ENCODE results near the gene SSTR3.

The SSTR3 gene

DNA sequence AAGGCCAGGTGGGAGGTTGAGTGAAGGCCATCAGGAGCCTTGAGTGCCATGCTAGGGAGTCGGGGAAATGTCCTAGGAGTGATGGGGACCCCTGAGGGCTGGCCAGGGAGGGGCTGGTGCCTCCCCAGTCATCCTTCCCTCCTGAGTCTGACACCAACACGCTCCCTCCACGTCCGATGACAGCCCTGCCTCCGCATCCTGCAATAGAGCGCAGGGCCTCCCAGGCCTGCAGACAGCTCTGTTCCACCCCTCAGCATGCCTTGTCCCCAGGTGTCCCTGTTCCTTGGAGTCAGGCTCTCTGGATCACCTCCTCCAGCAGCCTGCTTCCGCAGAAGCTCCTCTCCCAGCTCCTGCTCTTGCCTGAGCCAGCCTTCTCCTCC lies 28.7 kb upstream of the SSTR3 start (continued):
- TF ChIP-seq, protein P1, sequence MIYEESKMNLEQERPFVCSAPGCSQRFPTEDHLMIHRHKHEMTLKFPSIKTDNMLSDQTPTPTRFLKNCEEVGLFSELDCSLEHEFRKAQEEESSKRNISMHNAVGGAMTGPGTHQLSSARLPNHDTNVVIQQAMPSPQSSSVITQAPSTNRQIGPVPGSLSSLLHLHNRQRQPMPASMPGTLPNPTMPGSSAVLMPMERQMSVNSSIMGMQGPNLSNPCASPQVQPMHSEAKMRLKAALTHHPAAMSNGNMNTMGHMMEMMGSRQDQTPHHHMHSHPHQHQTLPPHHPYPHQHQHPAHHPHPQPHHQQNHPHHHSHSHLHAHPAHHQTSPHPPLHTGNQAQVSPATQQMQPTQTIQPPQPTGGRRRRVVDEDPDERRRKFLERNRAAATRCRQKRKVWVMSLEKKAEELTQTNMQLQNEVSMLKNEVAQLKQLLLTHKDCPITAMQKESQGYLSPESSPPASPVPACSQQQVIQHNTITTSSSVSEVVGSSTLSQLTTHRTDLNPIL (CRISPR knock-in tag; IDR thresholded peaks at IDR 0.05; ENCODE audit: low read depth), result no peak
- TF ChIP-seq ZNF8 (CRISPR knock-in tag; IDR thresholded peaks at IDR 0.05), result no peak
- TF ChIP-seq POU6F1 (CRISPR knock-in tag; IDR thresholded peaks at IDR 0.05; ENCODE audit: borderline replicate concordance, low read depth), result no peak

- TF ChIP-seq TOX (CRISPR knock-in tag; IDR thresholded peaks at IDR 0.05; ENCODE audit: borderline replicate concordance) (no peak), BACH2 (CRISPR knock-in tag; IDR thresholded peaks at IDR 0.05; ENCODE audit: borderline replicate concordance) (no peak), ZNF565 (CRISPR knock-in tag; conservative IDR thresholded peaks at IDR 0.05; ENCODE audit: low read depth) (no peak), OSR1 (CRISPR knock-in tag; IDR thresholded peaks at IDR 0.05) (no peak), ZNF8 (CRISPR knock-in tag; IDR thresholded peaks at IDR 0.05) (no peak), ISL1 (CRISPR knock-in tag; IDR thresholded peaks at IDR 0.05) (no peak), TCF4 (CRISPR knock-in tag; IDR thresholded peaks at IDR 0.05; ENCODE audit: borderline replicate concordance) (no peak)
- TF ChIP-seq, protein P2, sequence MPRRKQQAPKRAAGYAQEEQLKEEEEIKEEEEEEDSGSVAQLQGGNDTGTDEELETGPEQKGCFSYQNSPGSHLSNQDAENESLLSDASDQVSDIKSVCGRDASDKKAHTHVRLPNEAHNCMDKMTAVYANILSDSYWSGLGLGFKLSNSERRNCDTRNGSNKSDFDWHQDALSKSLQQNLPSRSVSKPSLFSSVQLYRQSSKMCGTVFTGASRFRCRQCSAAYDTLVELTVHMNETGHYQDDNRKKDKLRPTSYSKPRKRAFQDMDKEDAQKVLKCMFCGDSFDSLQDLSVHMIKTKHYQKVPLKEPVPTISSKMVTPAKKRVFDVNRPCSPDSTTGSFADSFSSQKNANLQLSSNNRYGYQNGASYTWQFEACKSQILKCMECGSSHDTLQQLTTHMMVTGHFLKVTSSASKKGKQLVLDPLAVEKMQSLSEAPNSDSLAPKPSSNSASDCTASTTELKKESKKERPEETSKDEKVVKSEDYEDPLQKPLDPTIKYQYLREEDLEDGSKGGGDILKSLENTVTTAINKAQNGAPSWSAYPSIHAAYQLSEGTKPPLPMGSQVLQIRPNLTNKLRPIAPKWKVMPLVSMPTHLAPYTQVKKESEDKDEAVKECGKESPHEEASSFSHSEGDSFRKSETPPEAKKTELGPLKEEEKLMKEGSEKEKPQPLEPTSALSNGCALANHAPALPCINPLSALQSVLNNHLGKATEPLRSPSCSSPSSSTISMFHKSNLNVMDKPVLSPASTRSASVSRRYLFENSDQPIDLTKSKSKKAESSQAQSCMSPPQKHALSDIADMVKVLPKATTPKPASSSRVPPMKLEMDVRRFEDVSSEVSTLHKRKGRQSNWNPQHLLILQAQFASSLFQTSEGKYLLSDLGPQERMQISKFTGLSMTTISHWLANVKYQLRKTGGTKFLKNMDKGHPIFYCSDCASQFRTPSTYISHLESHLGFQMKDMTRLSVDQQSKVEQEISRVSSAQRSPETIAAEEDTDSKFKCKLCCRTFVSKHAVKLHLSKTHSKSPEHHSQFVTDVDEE (CRISPR knock-in tag; IDR thresholded peaks at IDR 0.05), result no peak
- TF ChIP-seq, protein P3, sequence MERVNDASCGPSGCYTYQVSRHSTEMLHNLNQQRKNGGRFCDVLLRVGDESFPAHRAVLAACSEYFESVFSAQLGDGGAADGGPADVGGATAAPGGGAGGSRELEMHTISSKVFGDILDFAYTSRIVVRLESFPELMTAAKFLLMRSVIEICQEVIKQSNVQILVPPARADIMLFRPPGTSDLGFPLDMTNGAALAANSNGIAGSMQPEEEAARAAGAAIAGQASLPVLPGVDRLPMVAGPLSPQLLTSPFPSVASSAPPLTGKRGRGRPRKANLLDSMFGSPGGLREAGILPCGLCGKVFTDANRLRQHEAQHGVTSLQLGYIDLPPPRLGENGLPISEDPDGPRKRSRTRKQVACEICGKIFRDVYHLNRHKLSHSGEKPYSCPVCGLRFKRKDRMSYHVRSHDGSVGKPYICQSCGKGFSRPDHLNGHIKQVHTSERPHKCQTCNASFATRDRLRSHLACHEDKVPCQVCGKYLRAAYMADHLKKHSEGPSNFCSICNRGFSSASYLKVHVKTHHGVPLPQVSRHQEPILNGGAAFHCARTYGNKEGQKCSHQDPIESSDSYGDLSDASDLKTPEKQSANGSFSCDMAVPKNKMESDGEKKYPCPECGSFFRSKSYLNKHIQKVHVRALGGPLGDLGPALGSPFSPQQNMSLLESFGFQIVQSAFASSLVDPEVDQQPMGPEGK (CRISPR knock-in tag; IDR thresholded peaks at IDR 0.05; ENCODE audit: borderline replicate concordance), result no peak
- TF ChIP-seq, protein P1 (CRISPR knock-in tag; IDR thresholded peaks at IDR 0.05; ENCODE audit: low read depth), result no peak
- ATAC-seq, result no peak
Measured at GRCh38 chr22:37240240-37240940, 28.1 kb upstream of the SSTR3 start.

- TF ChIP-seq BACH2 (CRISPR knock-in tag; IDR thresholded peaks at IDR 0.05; ENCODE audit: borderline replicate concordance), result no peak
- no peak for TF ChIP-seq ZFP30 (CRISPR knock-in tag; IDR thresholded peaks at IDR 0.05)
- no peak for TF ChIP-seq RARB (CRISPR knock-in tag; IDR thresholded peaks at IDR 0.05)
- ATAC-seq, result no peak
Measured at GRCh38 chr22:37239336-37240239, 27.3 kb upstream of the SSTR3 start.

DNA sequence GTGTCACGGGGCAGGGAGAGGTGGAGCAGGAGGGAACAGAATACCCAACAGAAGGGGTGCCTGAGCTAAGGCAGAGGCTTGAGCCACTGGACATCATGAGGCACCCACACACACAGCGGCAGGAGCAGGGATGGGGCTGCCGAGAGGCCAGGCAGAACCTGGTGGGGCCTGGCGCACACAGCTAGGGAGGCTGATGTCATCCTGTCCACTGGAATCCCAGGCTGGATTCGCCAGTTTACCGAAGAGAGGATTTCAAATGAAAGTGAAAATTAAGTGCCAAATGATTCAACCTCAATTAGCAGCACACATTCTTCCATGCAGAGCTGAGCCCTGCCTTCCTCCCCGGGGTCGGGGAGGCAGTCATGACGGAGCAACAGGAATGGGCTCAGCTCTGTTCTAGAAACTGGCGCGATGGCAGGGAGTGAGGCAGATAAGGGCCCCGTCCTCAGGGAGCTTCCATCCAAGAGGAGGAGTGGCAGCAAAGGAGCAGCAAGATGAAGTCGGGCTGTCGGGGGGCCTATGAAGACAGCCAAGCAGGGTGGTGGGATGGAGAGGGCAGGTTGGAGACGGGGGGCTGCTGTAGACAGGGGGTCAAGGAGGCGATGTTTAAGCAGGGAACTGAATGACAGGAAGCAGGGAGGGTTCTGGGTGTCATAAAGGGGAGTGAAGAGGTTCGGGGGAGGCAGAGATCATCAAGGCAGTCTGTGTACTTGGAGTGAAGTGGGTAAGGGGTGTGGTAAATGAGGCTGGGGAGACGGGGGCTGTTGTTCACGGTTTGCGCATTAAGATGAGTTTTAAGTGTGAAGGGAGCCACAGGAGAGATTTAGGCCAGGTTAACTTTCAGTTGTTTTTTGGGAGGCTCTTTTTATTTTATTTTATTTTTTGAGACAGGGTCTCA lies 25.3 kb upstream of the SSTR3 start:
- ATAC-seq, result no peak; the same call in 2 of the 3 replicates
- TF ChIP-seq ZC3H10 (CRISPR knock-in tag; IDR thresholded peaks at IDR 0.05), result no peak
- TF ChIP-seq ISL1 (CRISPR knock-in tag; IDR thresholded peaks at IDR 0.05), result no peak
- TF ChIP-seq TOX (CRISPR knock-in tag; IDR thresholded peaks at IDR 0.05; ENCODE audit: borderline replicate concordance), result no peak
- TF ChIP-seq, protein P3 (CRISPR knock-in tag; IDR thresholded peaks at IDR 0.05; ENCODE audit: borderline replicate concordance), result no peak
- TF ChIP-seq BACH2 (CRISPR knock-in tag; IDR thresholded peaks at IDR 0.05; ENCODE audit: borderline replicate concordance), result no peak
- TF ChIP-seq OSR1 (CRISPR knock-in tag; IDR thresholded peaks at IDR 0.05), result no peak
- no peak for TF ChIP-seq ZFP30 (CRISPR knock-in tag; IDR thresholded peaks at IDR 0.05)
- TF ChIP-seq RARB (CRISPR knock-in tag; IDR thresholded peaks at IDR 0.05), result no peak
- no peak for TF ChIP-seq SNAI2 (CRISPR knock-in tag; IDR thresholded peaks at IDR 0.05)
- no peak for TF ChIP-seq ZFP3 (CRISPR knock-in tag; IDR thresholded peaks at IDR 0.05)
- TF ChIP-seq, protein P2 (CRISPR knock-in tag; IDR thresholded peaks at IDR 0.05), result no peak

All from SK-N-SH treated with all-trans-retinoic acid at 6 μM for 48 hours (cell line).